Neutrophil (primary cell): ENCODE measurements around the gene PLAAT2.

Experiments used
- H3K27ac ChIP-seq: fragments of 200-600 bp; sonication (generic); 2 replicates; pipeline ENCODE4 v1.5.1; 2016; ENCODE audit warnings: mild to moderate bottlenecking, moderate library complexity
- H3K27me3 ChIP-seq: fragments of 200-600 bp; sonication (generic); 2 replicates; pipeline ENCODE4 v1.6.0; 2016; ENCODE audit warnings: mild to moderate bottlenecking
- H3K36me3 ChIP-seq: fragments of 200-600 bp; sonication (generic); 2 replicates; pipeline ENCODE4 v1.5.1; 2017
- H3K4me1 ChIP-seq, 2 experiments: fragments of 200-600 bp in 1 of 2; sonication (generic) in 1 of 2; 1 replicate in 1 of 2; 2 replicates in 1 of 2; pipeline versions ENCODE4 v1.5.1 to v1.6.1; 2013 to 2016; ENCODE audit warnings: low read depth in 1 of 2, low read length in 1 of 2, mild to moderate bottlenecking in 1 of 2, moderate library complexity in 1 of 2; ENCODE audit not compliant: control insufficient read depth in 1 of 2, insufficient read depth in 1 of 2
- H3K4me3 ChIP-seq, 2 experiments: fragments of 200-600 bp in 1 of 2; sonication (generic) in 1 of 2; 1 replicate in 1 of 2; 2 replicates in 1 of 2; pipeline ENCODE4 v1.5.1; 2013 to 2016; ENCODE audit warnings: low read depth in 1 of 2, low read length in 1 of 2, mild to moderate bottlenecking in 1 of 2, moderate library complexity in 1 of 2
- H3K9me3 ChIP-seq: fragments of 200-600 bp; sonication (generic); 2 replicates; pipeline ENCODE4 v1.5.1; 2016
- TF ChIP-seq, protein P1 (sequence below): fragments of 200-600 bp; sonication (generic); IDR thresholded peaks from 2 replicates; pipeline ENCODE4 v1.5.1; 2016; ENCODE audit warnings: antibody characterized with exemption

Gene PLAAT2

DNA sequence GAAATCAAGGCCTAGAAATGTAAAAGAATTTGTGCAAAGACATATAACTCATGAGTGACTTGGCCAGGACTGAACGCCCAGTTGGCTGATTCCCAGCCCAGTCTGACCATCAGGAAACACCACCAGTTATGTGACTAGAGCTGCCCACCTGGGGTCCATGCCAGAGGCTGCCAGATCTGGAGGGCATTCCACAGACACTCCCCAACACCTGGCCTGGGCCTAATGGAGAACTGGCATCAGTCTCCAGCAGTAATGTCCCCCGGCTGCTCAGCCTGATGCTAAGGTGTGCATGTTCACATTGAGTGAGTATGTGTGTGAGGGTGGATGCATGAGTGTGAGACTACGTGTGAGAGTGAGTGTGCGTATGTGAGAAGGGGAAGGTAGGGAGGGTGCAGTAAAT is 35.4 kb upstream of the PLAAT2 start:
- TF ChIP-seq, protein P1, sequence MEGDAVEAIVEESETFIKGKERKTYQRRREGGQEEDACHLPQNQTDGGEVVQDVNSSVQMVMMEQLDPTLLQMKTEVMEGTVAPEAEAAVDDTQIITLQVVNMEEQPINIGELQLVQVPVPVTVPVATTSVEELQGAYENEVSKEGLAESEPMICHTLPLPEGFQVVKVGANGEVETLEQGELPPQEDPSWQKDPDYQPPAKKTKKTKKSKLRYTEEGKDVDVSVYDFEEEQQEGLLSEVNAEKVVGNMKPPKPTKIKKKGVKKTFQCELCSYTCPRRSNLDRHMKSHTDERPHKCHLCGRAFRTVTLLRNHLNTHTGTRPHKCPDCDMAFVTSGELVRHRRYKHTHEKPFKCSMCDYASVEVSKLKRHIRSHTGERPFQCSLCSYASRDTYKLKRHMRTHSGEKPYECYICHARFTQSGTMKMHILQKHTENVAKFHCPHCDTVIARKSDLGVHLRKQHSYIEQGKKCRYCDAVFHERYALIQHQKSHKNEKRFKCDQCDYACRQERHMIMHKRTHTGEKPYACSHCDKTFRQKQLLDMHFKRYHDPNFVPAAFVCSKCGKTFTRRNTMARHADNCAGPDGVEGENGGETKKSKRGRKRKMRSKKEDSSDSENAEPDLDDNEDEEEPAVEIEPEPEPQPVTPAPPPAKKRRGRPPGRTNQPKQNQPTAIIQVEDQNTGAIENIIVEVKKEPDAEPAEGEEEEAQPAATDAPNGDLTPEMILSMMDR, result no peak
- H3K4me3 ChIP-seq, result no peak overlapping the region
- no peaks in the 10 kb centered on the region for H3K27me3 ChIP-seq
- no peaks in the 10 kb centered on the region for H3K9me3 ChIP-seq
- no peak overlapping the region for H3K27ac ChIP-seq
- no peaks in the 10 kb centered on the region for H3K36me3 ChIP-seq
- H3K4me1 ChIP-seq, result no peaks in the 10 kb centered on the region

DNA sequence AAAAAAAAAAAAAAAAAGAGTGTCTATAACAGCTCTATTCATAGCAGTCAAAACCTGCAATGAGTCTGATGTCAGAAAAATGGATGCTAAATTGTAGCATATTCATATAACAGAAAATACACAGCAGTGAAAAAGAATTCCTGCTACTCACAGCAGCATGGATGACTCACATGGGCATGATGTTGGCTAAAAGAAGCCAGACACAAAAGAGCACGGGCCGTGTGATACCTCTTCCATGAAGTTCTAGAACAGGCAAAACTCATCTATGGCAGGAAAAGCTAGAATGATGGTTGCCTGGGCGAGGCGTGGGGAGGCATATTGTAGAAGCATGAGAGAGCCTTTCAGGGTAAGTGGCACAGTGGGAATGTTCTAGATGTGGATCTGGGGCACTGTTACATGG is 32.1 kb upstream of the PLAAT2 start:
- TF ChIP-seq, protein P1, result no peak
- H3K36me3 ChIP-seq, result no peaks in the 10 kb centered on the region
- no peak overlapping the region for H3K4me3 ChIP-seq
- H3K9me3 ChIP-seq, result no peaks in the 10 kb centered on the region
- H3K27me3 ChIP-seq, result no peaks in the 10 kb centered on the region
- no peak overlapping the region for H3K27ac ChIP-seq
- H3K4me1 ChIP-seq, result no peaks in the 10 kb centered on the region

DNA sequence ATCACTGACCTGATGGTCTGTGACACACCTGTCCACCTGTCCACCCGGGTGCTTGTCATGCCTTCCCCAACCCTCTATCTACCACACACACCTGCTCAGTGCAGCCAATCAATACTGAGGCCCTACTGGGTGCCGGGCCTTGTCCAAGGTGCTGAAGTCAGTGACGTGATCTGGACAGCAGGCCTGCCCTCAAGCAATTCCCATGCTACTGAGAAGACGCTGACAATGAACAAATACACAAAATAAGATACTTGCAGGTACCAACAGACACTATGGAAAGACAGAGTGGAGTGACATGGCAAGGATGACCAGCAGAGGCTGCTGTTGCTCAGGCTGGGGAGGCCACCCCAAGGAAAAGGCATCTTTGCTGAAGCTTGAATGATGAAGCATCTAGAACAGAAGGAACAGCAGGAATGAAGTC is 29.8 kb upstream of the PLAAT2 start:
- Histone ChIP-seq H3K4me3 (no peak overlapping the region), H3K27ac (no peak overlapping the region), H3K27me3 (peaks cover 4% of the 10 kb centered on the region), H3K4me1 (no peaks in the 10 kb centered on the region), H3K9me3 (no peaks in the 10 kb centered on the region), H3K36me3 (no peaks in the 10 kb centered on the region)
- TF ChIP-seq, protein P1, result no peak

DNA sequence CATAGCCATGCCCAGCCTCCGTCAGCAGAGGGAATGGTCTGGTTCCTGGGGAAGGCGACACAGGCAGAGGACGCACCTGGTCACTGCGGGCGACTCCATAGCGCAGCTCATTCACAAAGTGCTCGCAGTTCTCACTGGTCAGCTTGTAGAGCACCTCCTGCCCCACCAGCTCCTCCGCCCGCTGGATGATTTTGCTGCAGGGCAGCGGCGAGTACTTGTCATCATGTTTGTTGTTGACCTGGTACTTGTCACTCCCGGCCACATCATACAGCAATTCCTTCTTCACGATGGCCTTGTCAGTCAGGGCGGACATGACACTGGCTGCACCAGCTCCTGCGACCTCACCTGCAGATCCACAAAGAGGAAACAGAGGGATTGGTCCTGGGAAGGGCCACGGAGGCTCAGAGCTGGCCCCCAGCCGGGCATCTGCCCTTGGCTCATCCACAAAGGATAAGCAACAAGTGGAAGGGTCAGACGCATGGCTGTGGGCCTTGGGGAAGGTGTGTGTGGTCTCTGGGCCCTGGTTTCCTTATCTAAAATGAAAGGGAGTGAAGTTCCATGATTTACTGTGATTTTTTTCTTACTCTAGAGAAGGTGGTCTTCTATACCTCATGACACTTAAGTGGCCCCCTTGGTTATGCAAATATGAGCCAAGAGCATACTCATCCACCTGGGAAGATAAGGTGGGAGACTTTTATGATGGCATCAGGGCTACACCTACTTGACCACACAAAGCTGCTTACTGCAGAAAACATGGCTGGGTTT is 27.0 kb upstream of the PLAAT2 start:
- Histone ChIP-seq H3K4me1 (no peaks in the 10 kb centered on the region), H3K4me3 (no peak overlapping the region), H3K27me3 (peaks cover 10% of the 10 kb centered on the region), H3K36me3 (no peaks in the 10 kb centered on the region), H3K27ac (no peak overlapping the region), H3K9me3 (no peaks in the 10 kb centered on the region)
- TF ChIP-seq, protein P1, result no peak

DNA sequence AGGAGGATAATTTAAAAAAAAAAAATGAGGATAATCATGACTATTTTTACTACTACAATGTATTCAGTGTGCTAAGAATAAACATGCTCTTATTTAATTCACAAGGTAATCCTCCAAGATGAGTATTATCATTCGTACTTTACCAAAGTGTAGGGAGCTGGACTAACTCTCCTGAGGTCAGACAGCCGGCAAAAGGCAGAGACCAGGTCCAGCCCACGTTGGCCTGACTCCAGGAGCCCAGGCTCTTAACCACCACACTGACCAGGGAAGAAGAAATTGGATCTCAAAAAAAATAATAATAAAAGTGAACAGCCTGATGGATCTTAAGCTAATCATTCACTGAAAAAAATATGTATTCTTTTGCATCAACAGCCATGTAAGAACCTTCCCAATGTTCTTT is 25.8 kb upstream of the PLAAT2 start:
- Histone ChIP-seq H3K27me3 (peaks cover 10% of the 10 kb centered on the region), H3K27ac (no peak overlapping the region), H3K4me3 (no peak overlapping the region), H3K36me3 (no peaks in the 10 kb centered on the region), H3K4me1 (no peaks in the 10 kb centered on the region), H3K9me3 (no peaks in the 10 kb centered on the region)
- TF ChIP-seq, protein P1, result no peak
